Common myeloid progenitor, CD34-positive (primary cell): ENCODE results near the gene RAP2B.

ENCODE experiments used
- CTCF ChIA-PET: fragments of 350-600 bp; sonication (Branson Sonifier 250); formaldehyde crosslinking; loops from one replicate; lab custom pipeline; 2021; ENCODE audit warnings: antibody characterized with exemption; lab: Charles Lee
- POLR2A ChIA-PET: fragments of 350-600 bp; sonication (Branson Sonifier 250); formaldehyde crosslinking; loops from one replicate; lab custom pipeline; 2021; ENCODE audit warnings: antibody characterized with exemption; lab: Charles Lee
- DNase-seq, 3 donors: peaks; one replicate each; pipeline versions ENCODE4 v3.0.0 to v3.0.0-alpha.2; 2013
- H3K27ac ChIP-seq, 2 experiments: 1 replicate in 1 of 2; 2 replicates in 1 of 2; pipeline ENCODE4 v1.7.0; 2013; ENCODE audit warnings: inconsistent platforms in 2 of 2, low read length in 2 of 2, mild to moderate bottlenecking in 2 of 2, low read depth in 1 of 2, moderate library complexity in 1 of 2; ENCODE audit not compliant: severe bottlenecking in 2 of 2, insufficient read depth in 1 of 2, poor library complexity in 1 of 2
- H3K27me3 ChIP-seq, 5 experiments: replicated peaks in 2 of 5; 1 replicate in 3 of 5; 2 replicates in 2 of 5; pipeline versions ENCODE4 v1.6.1 to v1.7.0; 2013; ENCODE audit warnings: low read length in 4 of 5, mild to moderate bottlenecking in 2 of 5, moderate library complexity in 2 of 5, inconsistent platforms in 1 of 5; ENCODE audit not compliant: insufficient read depth in 5 of 5, control insufficient read depth in 4 of 5
- H3K36me3 ChIP-seq, 4 experiments: 1 replicate in 2 of 4; 2 replicates in 2 of 4; pipeline versions ENCODE4 v1.6.1 to v1.7.0; 2013; ENCODE audit warnings: low read length in 3 of 4, control low read depth in 1 of 4, mild to moderate bottlenecking in 1 of 4; ENCODE audit not compliant: control insufficient read depth in 4 of 4, insufficient read depth in 4 of 4
- H3K4me1 ChIP-seq, 4 experiments: 1 replicate in 3 of 4; 2 replicates in 1 of 4; pipeline versions ENCODE4 v1.6.1 to v1.7.1; 2013; ENCODE audit warnings: low read length in 3 of 4, mild to moderate bottlenecking in 3 of 4, control low read depth in 1 of 4, inconsistent platforms in 1 of 4, moderate library complexity in 1 of 4; ENCODE audit not compliant: control insufficient read depth in 4 of 4, insufficient read depth in 4 of 4; ENCODE audit errors: control extremely low read depth in 1 of 4
- H3K4me3 ChIP-seq, 7 experiments: 1 replicate in 4 of 7; 2 replicates in 3 of 7; pipeline versions ENCODE4 v1.5.1 to v1.7.0; 2013; ENCODE audit warnings: mild to moderate bottlenecking in 7 of 7, low read length in 6 of 7, moderate library complexity in 6 of 7, inconsistent platforms in 2 of 7, low read depth in 2 of 7, control low read depth in 1 of 7; ENCODE audit not compliant: insufficient read depth in 4 of 7, control insufficient read depth in 1 of 7; ENCODE audit errors: extremely low read depth in 1 of 7
- H3K9me3 ChIP-seq, 5 experiments: 1 replicate in 4 of 5; 2 replicates in 1 of 5; pipeline versions ENCODE4 v1.6.1 to v1.7.1; 2013; ENCODE audit warnings: low read length in 4 of 5, mild to moderate bottlenecking in 2 of 5, inconsistent platforms in 1 of 5, low read depth in 1 of 5, moderate library complexity in 1 of 5; ENCODE audit not compliant: control insufficient read depth in 4 of 5, insufficient read depth in 2 of 5; ENCODE audit errors: control extremely low read depth in 1 of 5
- WGBS: methylation state at CpG from one replicate; pipeline ENCODE4 v1.1.5; 2013; ENCODE audit not compliant: insufficient coverage; 5-methylcytosine and 5-hydroxymethylcytosine counted together

Gene RAP2B

GRCh38 chr3:153216928-153217327 lies 54.9 kb downstream of the RAP2B start:
- Histone ChIP-seq H3K9me3 (no peaks in the 10 kb centered on the region), H3K4me3 (no peak overlapping the region), H3K27ac (no peak overlapping the region), H3K36me3 (no peaks in the 10 kb centered on the region), H3K4me1 (peaks cover 8 to 21% (median 15%) of the 10 kb centered on the region in 4 experiments), H3K27me3 (no peaks in the 10 kb centered on the region)
- CTCF ChIA-PET: no interaction called here
- 80% methylated on average over 1 of the region's 2 CpGs for WGBS
- DNase-seq: no peak
- POLR2A ChIA-PET: no interaction called here

GRCh38 chr3:153219146-153219545 lies 57.1 kb downstream of the RAP2B start:
- Histone ChIP-seq H3K9me3 (no peaks in the 10 kb centered on the region), H3K4me3 (no peak overlapping the region), H3K4me1 (peaks cover 8 to 29% (median 23%) of the 10 kb centered on the region in 4 experiments), H3K27ac (no peak overlapping the region), H3K27me3 (no peaks in the 10 kb centered on the region), H3K36me3 (no peaks in the 10 kb centered on the region)
- WGBS: 100% methylated on average over 2 of the region's 2 CpGs
- peak in 1 of 3 donors; percentile 8 for DNase-seq
- ChIA-PET CTCF (interaction anchor here (5.1 kb wide), 1 partner anchor 53 kb away, joined by 36 read pairs; no protein-coding TSS in a partner anchor), POLR2A (no interaction called here)
